GM12875 (cell line): ENCODE results near the gene EPHX1.
A peak's percentile ranks its signal among the peaks of the same experiment; 100 is the strongest.
"Not testable (repeated sequence)": the region's sequence is repeated elsewhere in the genome, so short reads cannot be mapped to it uniquely, and the experiment has no call there.

Source experiments
- H3K4me3 ChIP-seq: one replicate; pipeline ENCODE4 v1.5.1; 2011; ENCODE audit warnings: low read depth, low read length, control low read depth
- TF ChIP-seq, protein P1 (sequence below): IDR thresholded peaks from 2 replicates; pipeline ENCODE4 v1.5.1; 2011; ENCODE audit warnings: low read depth, mild to moderate bottlenecking, control low read depth, inconsistent platforms, low read length, moderate library complexity, borderline replicate concordance; ENCODE audit not compliant: insufficient read depth

The EPHX1 gene

DNA sequence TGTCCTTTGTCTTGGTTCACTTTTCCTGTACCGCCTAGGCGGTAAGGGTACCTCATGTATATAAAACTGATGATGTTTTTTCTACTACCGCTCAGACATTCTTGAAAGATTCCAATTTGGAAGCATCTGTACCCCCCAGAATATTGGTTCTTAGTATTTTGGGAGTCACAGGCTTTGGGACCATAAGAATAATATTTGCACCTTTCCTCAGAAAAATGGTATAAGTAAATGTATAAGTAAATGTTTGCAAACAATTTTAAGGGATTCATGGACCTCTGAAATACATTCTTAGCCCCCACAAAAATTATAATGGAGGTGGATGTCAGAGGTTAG, 31.6 kb upstream of the EPHX1 start:
- H3K4me3 ChIP-seq, result peak overlapping the region; percentile 98
- TF ChIP-seq, protein P1, sequence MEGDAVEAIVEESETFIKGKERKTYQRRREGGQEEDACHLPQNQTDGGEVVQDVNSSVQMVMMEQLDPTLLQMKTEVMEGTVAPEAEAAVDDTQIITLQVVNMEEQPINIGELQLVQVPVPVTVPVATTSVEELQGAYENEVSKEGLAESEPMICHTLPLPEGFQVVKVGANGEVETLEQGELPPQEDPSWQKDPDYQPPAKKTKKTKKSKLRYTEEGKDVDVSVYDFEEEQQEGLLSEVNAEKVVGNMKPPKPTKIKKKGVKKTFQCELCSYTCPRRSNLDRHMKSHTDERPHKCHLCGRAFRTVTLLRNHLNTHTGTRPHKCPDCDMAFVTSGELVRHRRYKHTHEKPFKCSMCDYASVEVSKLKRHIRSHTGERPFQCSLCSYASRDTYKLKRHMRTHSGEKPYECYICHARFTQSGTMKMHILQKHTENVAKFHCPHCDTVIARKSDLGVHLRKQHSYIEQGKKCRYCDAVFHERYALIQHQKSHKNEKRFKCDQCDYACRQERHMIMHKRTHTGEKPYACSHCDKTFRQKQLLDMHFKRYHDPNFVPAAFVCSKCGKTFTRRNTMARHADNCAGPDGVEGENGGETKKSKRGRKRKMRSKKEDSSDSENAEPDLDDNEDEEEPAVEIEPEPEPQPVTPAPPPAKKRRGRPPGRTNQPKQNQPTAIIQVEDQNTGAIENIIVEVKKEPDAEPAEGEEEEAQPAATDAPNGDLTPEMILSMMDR, result no peak

DNA sequence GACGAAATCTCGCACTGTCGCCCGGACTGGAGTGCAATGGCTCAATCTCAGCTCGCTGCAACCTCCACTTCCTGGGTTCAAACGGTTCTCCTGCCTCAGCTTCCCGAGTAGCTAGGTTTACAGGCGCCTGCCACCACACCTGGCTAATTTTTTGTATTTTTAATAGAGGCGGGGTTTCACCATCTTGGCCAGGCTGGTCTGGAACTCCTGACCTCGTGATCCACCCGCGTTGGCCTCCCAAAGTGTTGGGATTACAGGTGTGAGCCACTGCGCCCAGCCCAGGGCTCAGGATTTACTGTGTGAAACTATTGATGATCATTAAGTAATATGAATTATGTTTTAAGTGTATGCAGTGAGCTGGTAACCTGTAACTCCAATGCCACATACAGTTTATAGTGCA, 30.8 kb upstream of the EPHX1 start:
- peak overlapping the region; percentile 98 for H3K4me3 ChIP-seq

GRCh38 chr1:225780134-225780533, 29.8 kb upstream of the EPHX1 start:
- TF ChIP-seq, protein P1, result no peak
- H3K4me3 ChIP-seq, result no peak overlapping the region

DNA sequence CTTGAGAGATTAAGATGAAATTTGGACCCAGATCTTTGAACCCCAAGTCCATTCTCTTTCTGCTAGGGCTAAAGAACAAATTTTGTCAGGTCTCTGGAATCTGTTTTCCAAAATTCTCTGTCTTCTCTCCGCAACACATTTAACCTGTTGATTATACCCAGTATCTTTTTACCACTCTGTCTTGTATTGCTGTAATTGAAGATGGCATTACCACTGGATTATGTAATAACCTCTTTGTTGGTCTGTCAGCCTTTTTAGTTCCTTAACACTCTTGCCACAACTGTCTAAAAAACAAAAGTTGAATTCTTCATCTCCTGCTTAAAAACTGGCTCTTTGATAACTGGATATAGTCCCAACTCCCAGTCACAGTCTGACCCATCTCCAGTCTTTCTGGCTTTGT, 29.3 kb upstream of the EPHX1 start:
- TF ChIP-seq, protein P1, result no peak
- H3K4me3 ChIP-seq, result no peak overlapping the region

DNA sequence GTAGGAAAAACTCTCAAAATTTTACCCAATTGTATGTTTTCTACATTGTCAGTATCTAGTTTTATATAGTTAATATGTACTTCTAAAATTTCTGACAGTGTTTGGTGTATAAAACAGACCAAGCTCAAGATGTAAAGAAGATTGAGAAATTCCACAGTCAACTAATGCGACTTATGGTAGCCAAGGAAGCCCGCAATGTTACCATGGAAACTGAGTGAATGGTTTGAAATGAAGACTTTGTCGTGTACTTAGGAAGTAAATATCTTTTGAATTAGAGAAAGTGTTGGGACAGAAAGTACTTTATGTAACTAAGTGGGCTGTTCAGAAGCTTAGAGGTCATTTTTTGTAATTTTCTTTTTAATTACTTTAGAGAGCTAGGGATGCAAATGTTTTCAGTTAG, 20.8 kb upstream of the EPHX1 start:
- H3K4me3 ChIP-seq, result not testable (repeated sequence)

GRCh38 chr1:225794954-225795353, 15.0 kb upstream of the EPHX1 start:
- TF ChIP-seq, protein P1, result no peak
- H3K4me3 ChIP-seq, result no peak overlapping the region

- H3K4me3 ChIP-seq, result not testable (repeated sequence)
Measured at GRCh38 chr1:225796097-225796496, 13.8 kb upstream of the EPHX1 start.

DNA sequence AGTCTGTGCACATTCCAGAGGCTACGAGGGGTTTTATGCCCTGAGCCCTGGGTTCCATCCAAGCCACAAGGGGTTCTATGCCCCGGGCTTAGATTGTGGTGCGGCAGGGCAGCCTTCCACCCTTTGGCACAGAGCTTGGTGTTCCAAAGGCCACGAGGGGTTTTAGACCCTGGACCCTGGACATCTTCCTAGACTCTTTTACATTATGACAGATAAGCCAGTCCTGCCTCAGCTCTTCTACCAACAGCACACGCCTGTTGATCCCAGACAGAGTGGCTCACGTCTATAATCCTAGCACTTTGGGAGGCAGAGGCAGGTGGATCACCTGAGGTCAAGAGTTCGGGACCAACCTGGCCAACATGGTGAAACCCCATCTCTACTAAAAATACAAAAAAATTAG, 8.8 kb upstream of the EPHX1 start:
- H3K4me3 ChIP-seq, result not testable (repeated sequence)

- TF ChIP-seq, protein P1, result no peak
- no peak overlapping the region for H3K4me3 ChIP-seq
Measured at GRCh38 chr1:225806249-225806648, 3.7 kb upstream of the EPHX1 start.

DNA sequence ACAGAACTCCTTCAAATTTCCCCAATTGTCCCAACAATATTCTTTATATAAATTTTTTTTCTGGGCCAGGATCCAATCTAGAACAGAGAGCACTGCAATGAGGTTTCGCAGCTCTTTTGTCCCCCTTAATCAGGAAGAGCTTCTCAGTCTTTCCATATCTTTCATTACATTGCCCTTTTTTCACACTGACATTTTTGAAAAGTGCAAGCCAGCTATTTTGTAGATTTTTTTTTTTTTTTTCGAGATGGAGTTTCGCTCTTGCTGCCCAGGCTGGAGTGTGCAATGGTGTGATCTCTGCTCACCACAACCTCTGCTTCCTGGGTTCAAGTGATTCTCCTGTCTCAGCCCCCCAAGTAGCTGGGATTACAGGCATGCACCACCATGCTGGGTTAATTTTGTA, 3.2 kb upstream of the EPHX1 start:
- H3K4me3 ChIP-seq, result not testable (repeated sequence)
